Measurements from ENCODE around the gene USP20. TPM values are rescaled to one million over a fixed set of nuclear protein-coding genes. Genes with fewer than 3 reads are reported as not detected.
"Not testable (repeated sequence)": the region's sequence is repeated elsewhere in the genome, so short reads cannot be mapped to it uniquely, and the experiment has no call there.

Gene USP20
- total RNA-seq, 2 experiments from 2014 or later = 14.4 to 24.1 TPM

GRCh38 chr9:129786481-129786880, 48.8 kb upstream of the USP20 start:
- no TSS peak for BruUV-seq (replicated peaks)

GRCh38 chr9:129794549-129794948, 40.7 kb upstream of the USP20 start:
- Histone ChIP-seq H3K9me3 (ENCODE audit: low read length) (no peaks in the 10 kb centered on the region), H3K36me3 (ENCODE audit: insufficient read depth, low read length) (no peaks in the 10 kb centered on the region), H3K79me2 (ENCODE audit: insufficient read depth, low read depth, low read length) (no peaks in the 10 kb centered on the region), H3K27ac (ENCODE audit: low read depth, low read length, poor library complexity, severe bottlenecking) (no peak overlapping the region), H4K20me1 (ENCODE audit: insufficient read depth, low read length) (no peaks in the 10 kb centered on the region), H3K4me2 (ENCODE audit: low read length) (no peak overlapping the region), H3K9me2 (ENCODE audit: insufficient read depth, low read length) (no peaks in the 10 kb centered on the region), H3K4me3 (ENCODE audit: low read depth, low read length, poor library complexity, severe bottlenecking) (no peak overlapping the region), H2AFZ (ENCODE audit: low read length) (no peak overlapping the region), H3K4me1 (ENCODE audit: insufficient read depth, low read length, poor library complexity, severe bottlenecking) (peaks cover 5% of the 10 kb centered on the region)
- TF ChIP-seq CTCF (conservative IDR thresholded peaks at IDR 0.05; ENCODE audit: low read length) (no peak), EZH2phosphoT487 (IDR thresholded peaks at IDR 0.05; ENCODE audit: borderline replicate concordance, low read depth, low read length) (no peak)
- no peak for DNase-seq (ENCODE audit: low spot score)
- no TSS peak for BruUV-seq (replicated peaks)
- intact Hi-C loops (cut with micrococcal nuclease; ENCODE audit: unreplicated experiment) = no loop called here
- ChIA-PET CTCF (ENCODE audit: unreplicated experiment) (no interaction called here), POLR2A (no interaction called here)

More at GRCh38 chr9:129786481-129786880, 48.8 kb upstream of the USP20 start:
- Histone ChIP-seq H3K9me3 (ENCODE audit: low read length) (no peaks in the 10 kb centered on the region), H3K27ac (ENCODE audit: low read depth, low read length, poor library complexity, severe bottlenecking) (no peak overlapping the region), H3K36me3 (ENCODE audit: insufficient read depth, low read length) (no peaks in the 10 kb centered on the region), H3K9me2 (ENCODE audit: insufficient read depth, low read length) (no peaks in the 10 kb centered on the region), H3K4me3 (ENCODE audit: low read depth, low read length, poor library complexity, severe bottlenecking) (no peak overlapping the region), H3K4me1 (ENCODE audit: insufficient read depth, low read length, poor library complexity, severe bottlenecking) (peaks cover 5% of the 10 kb centered on the region), H4K20me1 (ENCODE audit: insufficient read depth, low read length) (no peaks in the 10 kb centered on the region), H3K79me2 (ENCODE audit: insufficient read depth, low read depth, low read length) (no peaks in the 10 kb centered on the region), H2AFZ (ENCODE audit: low read length) (no peak overlapping the region), H3K4me2 (ENCODE audit: low read length) (no peak overlapping the region)
- intact Hi-C loops (cut with micrococcal nuclease; ENCODE audit: unreplicated experiment) = no loop called here
- TF ChIP-seq CTCF (conservative IDR thresholded peaks at IDR 0.05; ENCODE audit: low read length) = no peak
- TF ChIP-seq EZH2phosphoT487 (IDR thresholded peaks at IDR 0.05; ENCODE audit: borderline replicate concordance, low read depth, low read length) = no peak
- no peak for DNase-seq (ENCODE audit: low spot score)
- POLR2A ChIA-PET = no interaction called here
- CTCF ChIA-PET (ENCODE audit: unreplicated experiment) = no interaction called here

- intact Hi-C loops (cut with micrococcal nuclease; ENCODE audit: unreplicated experiment); H3K4me1 ChIP-seq (ENCODE audit: insufficient read depth, low read length, poor library complexity, severe bottlenecking); H4K20me1 ChIP-seq (ENCODE audit: insufficient read depth, low read length); DNase-seq (ENCODE audit: low spot score); POLR2A ChIA-PET; H3K4me2 ChIP-seq (ENCODE audit: low read length); BruUV-seq (replicated peaks); H3K36me3 ChIP-seq (ENCODE audit: insufficient read depth, low read length); H3K9me3 ChIP-seq (ENCODE audit: low read length); CTCF ChIA-PET (ENCODE audit: unreplicated experiment); H3K79me2 ChIP-seq (ENCODE audit: insufficient read depth, low read depth, low read length); H3K9me2 ChIP-seq (ENCODE audit: insufficient read depth, low read length); H2AFZ ChIP-seq (ENCODE audit: low read length); H3K27ac ChIP-seq (ENCODE audit: low read depth, low read length, poor library complexity, severe bottlenecking); H3K4me3 ChIP-seq (ENCODE audit: low read depth, low read length, poor library complexity, severe bottlenecking): not testable (repeated sequence)
Observed at GRCh38 chr9:129796029-129796428, 39.2 kb upstream of the USP20 start.

All from OCI-LY7 (cell line).